ENCODE results near the gene FRMD4A.

- TF ChIP-seq EZH2 (IDR thresholded peaks at IDR 0.05; ENCODE audit: borderline replicate concordance) (no peak), EZH2phosphoT487 (IDR thresholded peaks at IDR 0.05; ENCODE audit: low read depth, severe bottlenecking, unreplicated experiment) (no peak)
- TF ChIP-seq, protein P1, sequence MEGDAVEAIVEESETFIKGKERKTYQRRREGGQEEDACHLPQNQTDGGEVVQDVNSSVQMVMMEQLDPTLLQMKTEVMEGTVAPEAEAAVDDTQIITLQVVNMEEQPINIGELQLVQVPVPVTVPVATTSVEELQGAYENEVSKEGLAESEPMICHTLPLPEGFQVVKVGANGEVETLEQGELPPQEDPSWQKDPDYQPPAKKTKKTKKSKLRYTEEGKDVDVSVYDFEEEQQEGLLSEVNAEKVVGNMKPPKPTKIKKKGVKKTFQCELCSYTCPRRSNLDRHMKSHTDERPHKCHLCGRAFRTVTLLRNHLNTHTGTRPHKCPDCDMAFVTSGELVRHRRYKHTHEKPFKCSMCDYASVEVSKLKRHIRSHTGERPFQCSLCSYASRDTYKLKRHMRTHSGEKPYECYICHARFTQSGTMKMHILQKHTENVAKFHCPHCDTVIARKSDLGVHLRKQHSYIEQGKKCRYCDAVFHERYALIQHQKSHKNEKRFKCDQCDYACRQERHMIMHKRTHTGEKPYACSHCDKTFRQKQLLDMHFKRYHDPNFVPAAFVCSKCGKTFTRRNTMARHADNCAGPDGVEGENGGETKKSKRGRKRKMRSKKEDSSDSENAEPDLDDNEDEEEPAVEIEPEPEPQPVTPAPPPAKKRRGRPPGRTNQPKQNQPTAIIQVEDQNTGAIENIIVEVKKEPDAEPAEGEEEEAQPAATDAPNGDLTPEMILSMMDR (IDR thresholded peaks at IDR 0.05; ENCODE audit: poor library complexity) = no peak
Observed at GRCh38 chr10:14160299-14160698, 170.4 kb downstream of the FRMD4A start.

Measured in hepatocyte (in vitro differentiated cells).